WERI-Rb-1 (cell line): ENCODE measurements around the gene CCDC197.

ENCODE experiments used
- DNase-seq: peaks from one replicate; pipeline ENCODE4 v3.0.0-alpha.2; 2020
- H3K27ac ChIP-seq: fragments of 250-450 bp; sonication (Bioruptor Pico); 2 replicates; pipeline ENCODE4 v1.5.1; 2020; ENCODE audit warnings: mild to moderate bottlenecking, moderate library complexity
- H3K27me3 ChIP-seq: fragments of 250-450 bp; sonication (Bioruptor Pico); 2 replicates; pipeline ENCODE4 v1.5.1; 2021; ENCODE audit warnings: mild to moderate bottlenecking, low read depth, moderate library complexity; ENCODE audit not compliant: insufficient read depth, severe bottlenecking
- H3K36me3 ChIP-seq: fragments of 250-450 bp; sonication (Bioruptor Pico); 2 replicates; pipeline ENCODE4 v1.5.1; 2020; ENCODE audit warnings: mild to moderate bottlenecking, moderate library complexity
- H3K4me3 ChIP-seq: 2 replicates; pipeline ENCODE4 v1.5.1; 2011; ENCODE audit warnings: low read depth, mild to moderate bottlenecking, control low read depth, low read length
- H3K9me3 ChIP-seq: fragments of 250-450 bp; sonication (Bioruptor Pico); 2 replicates; pipeline ENCODE4 v1.5.1; 2021; ENCODE audit warnings: mild to moderate bottlenecking, moderate library complexity; ENCODE audit not compliant: severe bottlenecking
- CTCF ChIP-seq: IDR thresholded peaks from 2 replicates; pipeline ENCODE4 v1.5.1; 2011; ENCODE audit warnings: low read depth, mild to moderate bottlenecking, control low read depth, inconsistent platforms, low read length

The CCDC197 gene

DNA sequence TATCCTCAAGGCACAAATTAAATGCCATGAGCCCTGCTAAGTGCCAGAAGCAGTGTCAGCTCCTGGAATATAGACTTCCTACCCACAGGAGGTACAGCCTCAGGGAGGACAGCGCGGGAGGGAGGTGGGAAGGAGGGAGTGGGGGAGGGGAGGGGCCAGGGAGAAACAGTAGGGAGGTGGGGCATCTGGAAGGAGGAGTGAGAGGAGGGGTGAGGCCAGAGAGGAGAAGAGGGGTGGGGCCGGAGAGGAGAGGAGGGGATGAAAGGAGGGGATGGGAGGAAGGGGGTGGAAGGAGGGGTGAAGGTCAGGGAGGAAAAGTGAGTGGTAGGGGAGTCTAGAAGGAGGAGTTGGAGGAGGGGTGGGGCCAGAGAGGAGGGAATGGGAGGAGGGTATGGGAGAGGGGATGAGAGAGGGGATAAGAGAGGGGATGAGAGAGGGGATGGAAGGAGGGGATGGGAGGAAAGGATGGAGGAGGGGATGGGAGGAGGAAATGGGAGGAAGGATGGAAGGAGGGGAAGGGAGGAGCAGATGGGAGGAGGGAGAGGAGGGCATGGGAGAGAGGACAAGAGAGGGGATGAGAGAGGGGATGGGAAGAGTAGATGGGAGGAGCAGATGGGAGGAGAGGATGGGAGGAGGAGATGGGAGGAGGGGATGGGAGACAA lies 9.2 kb upstream of the CCDC197 start:
- Histone ChIP-seq H3K27me3 (no peaks in the 10 kb centered on the region), H3K36me3 (no peaks in the 10 kb centered on the region), H3K27ac (no peak overlapping the region), H3K4me3 (no peak overlapping the region), H3K9me3 (no peaks in the 10 kb centered on the region)
- TF ChIP-seq CTCF = no peak
- DNase-seq = no peak

- H3K27ac ChIP-seq = no peak overlapping the region
- no peak for DNase-seq
- H3K4me3 ChIP-seq = no peak overlapping the region
- H3K36me3 ChIP-seq = no peaks in the 10 kb centered on the region
- H3K27me3 ChIP-seq = no peaks in the 10 kb centered on the region
- no peaks in the 10 kb centered on the region for H3K9me3 ChIP-seq
- no peak for TF ChIP-seq CTCF
These were observed 7.2 kb upstream of the CCDC197 start for GRCh38 chr14:93989939-93990338.

GRCh38 chr14:93991212-93991611 lies 5.9 kb upstream of the CCDC197 start:
- no peaks in the 10 kb centered on the region for H3K36me3 ChIP-seq
- DNase-seq = no peak
- H3K9me3 ChIP-seq = no peaks in the 10 kb centered on the region
- H3K27me3 ChIP-seq = no peaks in the 10 kb centered on the region
- no peak overlapping the region for H3K4me3 ChIP-seq
- no peak overlapping the region for H3K27ac ChIP-seq
- no peak for TF ChIP-seq CTCF

DNA sequence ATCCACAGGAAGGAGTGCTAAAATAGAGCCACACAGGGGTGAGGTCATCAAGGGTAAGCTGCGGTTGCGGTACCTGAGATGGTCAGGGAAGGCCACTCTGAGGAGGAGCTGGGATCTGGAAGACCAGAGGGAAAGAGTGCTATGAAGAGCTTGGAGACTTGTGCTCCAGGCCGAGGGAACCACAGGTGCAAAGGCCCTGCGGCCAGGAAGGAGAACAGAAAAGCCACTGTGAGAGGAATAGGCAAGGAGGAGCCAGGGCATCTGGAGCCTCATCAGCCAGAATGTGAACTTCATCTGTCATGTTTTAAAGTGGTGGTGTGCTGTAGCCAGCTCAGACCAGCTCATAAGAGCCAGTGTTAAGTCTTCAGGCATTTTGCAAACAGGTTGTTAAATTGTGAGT lies 5.5 kb upstream of the CCDC197 start:
- Histone ChIP-seq H3K27me3 (no peaks in the 10 kb centered on the region), H3K4me3 (no peak overlapping the region), H3K36me3 (no peaks in the 10 kb centered on the region), H3K9me3 (no peaks in the 10 kb centered on the region), H3K27ac (no peak overlapping the region)
- no peak for TF ChIP-seq CTCF
- no peak for DNase-seq

DNA sequence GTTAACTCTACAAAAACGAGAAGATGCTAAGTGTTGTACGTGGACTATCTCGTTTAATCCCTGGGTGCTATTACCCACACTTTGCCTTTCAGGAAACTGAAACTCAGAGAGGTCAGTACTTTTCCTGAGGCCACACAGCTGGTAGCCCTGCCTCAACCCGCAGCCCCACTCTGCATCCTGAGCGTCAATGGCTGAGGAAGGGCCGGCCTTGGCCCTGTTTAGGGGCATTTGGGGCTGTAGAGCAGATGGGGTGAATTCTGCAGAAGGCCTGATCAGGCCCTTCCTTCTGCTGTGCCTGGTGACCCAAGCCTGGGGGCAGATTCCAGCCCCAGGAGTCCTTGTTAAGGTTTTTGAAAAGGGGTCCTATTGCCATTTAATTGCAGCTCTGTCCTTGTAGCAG lies 3.7 kb upstream of the CCDC197 start:
- H3K36me3 ChIP-seq = no peaks in the 10 kb centered on the region
- no peak for DNase-seq
- no peak for TF ChIP-seq CTCF
- no peak overlapping the region for H3K27ac ChIP-seq
- H3K4me3 ChIP-seq = no peak overlapping the region
- no peaks in the 10 kb centered on the region for H3K9me3 ChIP-seq
- no peaks in the 10 kb centered on the region for H3K27me3 ChIP-seq

- no peak for DNase-seq
These were observed 2.0 kb upstream of the CCDC197 start for GRCh38 chr14:93994919-93995682.

More at GRCh38 chr14:93994919-93995682, 2.0 kb upstream of the CCDC197 start:
- Histone ChIP-seq H3K36me3 (no peaks in the 10 kb centered on the region), H3K27me3 (no peaks in the 10 kb centered on the region), H3K4me3 (no peak overlapping the region), H3K27ac (no peak overlapping the region), H3K9me3 (no peaks in the 10 kb centered on the region)
- TF ChIP-seq CTCF = no peak
